Activated CD8-positive, alpha-beta T cell treated with anti-CD3 and anti-CD28 coated beads for 36 hours (primary cell): ENCODE measurements around the gene YES1. TPM values are rescaled to one million over a fixed set of nuclear protein-coding genes. Genes with fewer than 3 reads are reported as not detected.
A peak's percentile ranks its signal among the peaks of the same experiment; 100 is the strongest.

ENCODE experiments used
- ATAC-seq: fragments of 200-7000 bp; cut with Tn5 transposase; one replicate; pipeline ENCODE4 v1.10.0; 2021; ENCODE audit warnings: mild to moderate bottlenecking, moderate library complexity
- CTCF ChIA-PET: fragments of 350-600 bp; sonication (Branson Sonifier 250); formaldehyde crosslinking; loops from one replicate; lab custom pipeline; 2021; ENCODE audit warnings: antibody characterized with exemption; lab: Charles Lee
- POLR2A ChIA-PET: fragments of 350-600 bp; sonication (Branson Sonifier 250); formaldehyde crosslinking; loops from one replicate; lab custom pipeline; 2021; ENCODE audit warnings: antibody characterized with exemption; lab: Charles Lee
- DNase-seq: peaks from one replicate; pipeline ENCODE4 v3.0.0-alpha.2; 2020
- H3K27ac Mint-ChIP-seq: one replicate; pipeline ENCODE4 v1.8.0; 2021; ENCODE audit warnings: mild to moderate bottlenecking, mixed read lengths
- H3K27me3 Mint-ChIP-seq: one replicate; pipeline ENCODE4 v1.8.0; 2021; ENCODE audit warnings: mixed read lengths
- H3K36me3 Mint-ChIP-seq: one replicate; pipeline ENCODE4 v1.8.0; 2021; ENCODE audit warnings: low read depth, mixed read lengths
- H3K4me1 Mint-ChIP-seq: one replicate; pipeline ENCODE4 v1.8.0; 2021; ENCODE audit warnings: low read depth, mixed read lengths
- H3K4me3 Mint-ChIP-seq: one replicate; pipeline ENCODE4 v1.8.0; 2021; ENCODE audit warnings: mild to moderate bottlenecking, moderate library complexity, mixed read lengths
- H3K9me3 Mint-ChIP-seq: one replicate; pipeline ENCODE4 v1.8.0; 2021; ENCODE audit warnings: mixed read lengths
- CTCF ChIP-seq: fragments of 200-600 bp; IDR thresholded peaks from one replicate; pipeline ENCODE4 v1.8.0; 2022; ENCODE audit warnings: antibody characterized with exemption, mild to moderate bottlenecking
- intact Hi-C: fragments of 100-400 bp; cut with micrococcal nuclease; formaldehyde crosslinking; loops from one replicate; pipeline ENCODE4 v1.10.0; 2022
- total RNA-seq, 2 experiments: library from RNA; stranded (reverse); gene quantifications; one replicate each; pipeline ENCODE4 v1.2.3, GENCODE V29; 2021

YES1 gene
- total RNA-seq, 2 experiments from 2014 or later: 38.8 to 40.0 TPM

- Mint-ChIP-seq H3K4me3 (peak overlapping the region; percentile 96), H3K36me3 (peaks cover 48% of the 10 kb centered on the region), H3K9me3 (peaks cover 1% of the 10 kb centered on the region), H3K27me3 (no peaks in the 10 kb centered on the region), H3K27ac (peak overlapping the region; percentile 97), H3K4me1 (peaks cover 55% of the 10 kb centered on the region)
- ATAC-seq (no peak), DNase-seq (no peak)
- POLR2A ChIA-PET: interaction anchor here (0.7 to 2.5 kb wide), 3 partner anchors 53 to 102 kb away, joined by 4 to 14 read pairs (median 4); partner anchors contain the start of gene TYMS
- no peak for TF ChIP-seq CTCF
- intact Hi-C loops: loop anchor here (10.0 kb wide), 1 partner anchor 124 kb away; no protein-coding TSS in a partner anchor
- CTCF ChIA-PET: interaction anchor here (1.1 to 4.0 kb wide), 3 partner anchors 103 to 128 kb away, joined by 4 to 18 read pairs (median 9); no protein-coding TSS in a partner anchor
Measured at GRCh38 chr18:711310-711656, 100.8 kb downstream of the YES1 start.

- no peak for ATAC-seq
- peaks cover 54% of the 10 kb centered on the region for H3K36me3 Mint-ChIP-seq
- TF ChIP-seq CTCF: no peak
Measured at GRCh38 chr18:710418-711300, 101.4 kb downstream of the YES1 start.

GRCh38 chr18:709771-710170, 102.3 kb downstream of the YES1 start:
- POLR2A ChIA-PET: interaction anchor here (2.5 kb wide), 1 partner anchor 51 kb away, joined by 14 read pairs; the partner anchor contains the start of gene TYMS
- CTCF ChIA-PET: interaction anchor here (0.6 to 4.0 kb wide), 2 partner anchors 103 to 130 kb away, joined by 3 to 18 read pairs; no protein-coding TSS in a partner anchor
- ATAC-seq: no peak
- Mint-ChIP-seq H3K36me3 (peaks cover 63% of the 10 kb centered on the region), H3K27ac (peak overlapping the region; percentile 51), H3K9me3 (peaks cover under 1% of the 10 kb centered on the region), H3K4me3 (peak overlapping the region; percentile 96), H3K27me3 (no peaks in the 10 kb centered on the region), H3K4me1 (peaks cover 52% of the 10 kb centered on the region)
- intact Hi-C loops: loop anchor here (10.0 kb wide), 1 partner anchor 125 kb away; no protein-coding TSS in a partner anchor
- DNase-seq: no peak
- no peak for TF ChIP-seq CTCF

More at GRCh38 chr18:710418-711300, 101.4 kb downstream of the YES1 start:
- H3K4me1 Mint-ChIP-seq: peaks cover 55% of the 10 kb centered on the region
- no peaks in the 10 kb centered on the region for H3K27me3 Mint-ChIP-seq
- DNase-seq: no peak
- POLR2A ChIA-PET: interaction anchor here (0.6 to 2.5 kb wide), 4 partner anchors 29 to 102 kb away, joined by 3 to 14 read pairs (median 4); partner anchors contain the start of gene TYMS
- peak overlapping the region; percentile 96 for H3K4me3 Mint-ChIP-seq
- peak overlapping the region; percentile 97 for H3K27ac Mint-ChIP-seq
- intact Hi-C loops: loop anchor here (10.0 kb wide), 1 partner anchor 124 kb away; no protein-coding TSS in a partner anchor
- peaks cover 1% of the 10 kb centered on the region for H3K9me3 Mint-ChIP-seq
- CTCF ChIA-PET: interaction anchor here (1.1 to 4.0 kb wide), 3 partner anchors 103 to 129 kb away, joined by 4 to 18 read pairs (median 9); no protein-coding TSS in a partner anchor

- ATAC-seq (no peak), DNase-seq (no peak)
- intact Hi-C loops: no loop called here
- no peak overlapping the region for H3K27ac Mint-ChIP-seq
- H3K9me3 Mint-ChIP-seq: no peaks in the 10 kb centered on the region
- H3K4me1 Mint-ChIP-seq: peaks cover 53% of the 10 kb centered on the region
- POLR2A ChIA-PET: no interaction called here
- H3K36me3 Mint-ChIP-seq: peaks cover 76% of the 10 kb centered on the region
- CTCF ChIA-PET: interaction anchor here (1.2 to 4.0 kb wide), 3 partner anchors 8 to 131 kb away, joined by 6 to 18 read pairs (median 6); no protein-coding TSS in a partner anchor
- H3K4me3 Mint-ChIP-seq: no peak overlapping the region
- no peaks in the 10 kb centered on the region for H3K27me3 Mint-ChIP-seq
- no peak for TF ChIP-seq CTCF
Measured at GRCh38 chr18:708096-708495, 103.9 kb downstream of the YES1 start.
